OCI-M2 (cell line): Measurements from ENCODE around the gene UHRF2.
"Not testable (repeated sequence)": the region's sequence is repeated elsewhere in the genome, so short reads cannot be mapped to it uniquely, and the experiment has no call there.

Source experiments
- DNase-seq: peaks from one replicate; lab custom pipeline; 2025; ENCODE audit not compliant: unreplicated experiment; lab: John Stamatoyannopoulos, UW

UHRF2 gene

DNA sequence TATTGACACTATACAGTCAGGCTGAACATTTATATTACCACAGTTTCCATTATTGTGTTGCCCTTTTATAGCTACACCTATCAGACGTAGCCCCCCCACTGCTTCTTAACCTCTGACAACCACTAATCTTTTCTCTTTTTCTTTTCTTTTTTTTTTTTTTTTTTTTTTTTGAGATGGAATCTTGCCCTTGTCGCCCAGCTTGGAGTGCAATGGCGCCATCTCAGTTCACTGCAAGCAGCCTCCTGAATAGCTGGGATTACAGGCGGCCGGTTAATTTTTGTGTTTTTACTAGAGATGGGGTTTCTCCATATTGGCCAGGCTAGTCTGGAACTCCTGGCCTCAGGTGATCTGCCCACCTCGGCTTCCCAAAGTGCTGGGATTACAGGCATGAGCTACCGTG, 75.4 kb downstream of the UHRF2 start:
- DNase-seq, result no peak

DNA sequence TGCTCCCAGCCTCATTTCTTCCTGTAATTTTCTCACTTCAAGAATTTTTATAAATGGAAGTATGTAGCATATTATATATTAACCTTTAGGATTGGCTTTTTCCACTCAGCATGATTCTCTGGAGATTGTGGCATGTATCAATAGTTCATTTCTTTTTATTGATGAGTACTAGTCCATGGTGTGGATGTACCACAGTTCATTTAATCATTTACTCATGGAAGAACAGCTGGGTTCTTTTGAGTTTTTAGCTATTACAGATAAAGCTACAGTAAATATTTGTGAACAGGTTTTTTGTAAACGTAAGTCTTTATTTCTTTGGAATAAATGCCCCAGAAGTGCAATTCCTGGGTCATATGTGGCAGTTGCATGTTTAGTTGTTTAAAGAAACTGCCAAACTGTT, 76.1 kb downstream of the UHRF2 start:
- no peak for DNase-seq

- no peak for DNase-seq
These were observed 77.9 kb downstream of the UHRF2 start for GRCh38 chr9:6490863-6491262.

GRCh38 chr9:6495466-6495865, 82.5 kb downstream of the UHRF2 start:
- DNase-seq, result no peak

DNA sequence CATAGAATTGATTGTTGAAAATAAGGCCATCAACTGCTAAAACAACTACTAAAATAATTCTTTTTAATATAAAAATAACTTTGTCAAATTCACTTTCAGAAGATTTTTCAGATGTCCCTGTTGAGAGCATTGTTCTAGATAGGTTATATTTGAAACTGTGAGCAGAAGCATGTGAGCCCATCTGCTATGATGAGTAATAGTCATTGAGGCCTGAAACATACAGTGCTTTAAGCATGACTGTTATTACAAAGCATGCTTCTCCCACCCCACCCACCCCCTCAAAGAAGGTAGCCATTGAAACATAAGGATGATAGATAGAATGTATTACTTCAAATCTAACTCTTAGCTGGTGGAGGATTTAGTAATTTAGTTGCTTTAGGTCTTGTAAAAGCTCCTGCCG, 86.0 kb downstream of the UHRF2 start:
- DNase-seq, result no peak

DNA sequence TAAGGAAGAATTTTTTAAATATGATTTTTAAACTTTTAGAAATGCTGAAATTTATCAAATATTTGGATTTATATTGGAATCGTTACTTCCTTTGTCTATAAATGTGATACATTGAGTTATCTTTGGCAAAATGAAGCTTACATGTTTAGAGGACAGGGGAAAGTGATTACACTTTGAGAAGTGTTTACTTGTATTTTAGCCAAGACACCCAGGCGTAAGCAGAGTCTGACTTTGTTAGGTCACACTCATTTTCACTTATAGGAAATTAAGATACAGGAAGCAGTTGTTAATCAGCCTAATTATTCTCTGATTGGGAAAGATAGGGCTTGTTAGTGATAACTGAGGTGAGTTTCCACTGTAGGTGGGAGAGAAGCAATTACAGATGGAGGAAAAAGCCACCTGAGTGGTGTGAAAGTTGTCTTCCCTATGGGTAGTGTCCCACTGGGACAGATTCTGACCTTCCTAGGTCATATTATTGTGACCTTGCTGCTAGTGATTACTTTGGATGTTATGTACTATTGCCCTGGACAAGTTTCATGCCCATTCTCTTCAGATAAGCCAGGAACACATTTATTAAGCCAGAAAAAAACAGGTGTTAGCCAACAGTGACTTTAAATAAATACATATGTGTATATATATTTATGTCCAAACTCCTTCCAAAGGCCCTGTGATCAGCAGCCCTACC, 88.7 kb downstream of the UHRF2 start:
- DNase-seq, result no peak

DNA sequence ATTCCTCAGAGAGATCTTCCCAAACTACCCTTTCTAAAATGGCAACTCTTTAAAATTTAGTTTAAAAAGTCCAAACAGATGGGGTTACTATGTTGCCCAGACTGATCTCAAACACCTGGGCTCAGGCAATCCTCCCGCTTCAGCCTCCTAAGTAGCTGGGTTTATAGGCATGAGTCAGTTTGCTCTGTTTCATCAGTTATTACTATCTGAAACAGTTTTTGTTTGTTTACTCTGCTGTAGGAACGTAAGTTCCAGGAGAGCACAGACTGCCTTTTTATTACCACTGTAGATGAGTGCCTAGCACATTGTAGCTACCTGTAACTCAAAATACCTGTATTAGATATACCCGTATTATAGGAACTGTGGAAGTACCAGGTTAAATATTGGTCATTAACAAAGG, 89.4 kb downstream of the UHRF2 start:
- no peak for DNase-seq

- DNase-seq, result no peak
These were observed 93.6 kb downstream of the UHRF2 start for GRCh38 chr9:6506571-6506970.

- DNase-seq, result no peak
These were observed 99.2 kb downstream of the UHRF2 start for GRCh38 chr9:6512085-6512657.

- no peak for DNase-seq
These were observed 109.3 kb downstream of the UHRF2 start for GRCh38 chr9:6522263-6522662.

- no peak for DNase-seq
These were observed 112.5 kb downstream of the UHRF2 start for GRCh38 chr9:6525326-6526045.

GRCh38 chr9:6535594-6535993, 122.6 kb downstream of the UHRF2 start:
- no peak for DNase-seq

GRCh38 chr9:6538666-6539071, 125.7 kb downstream of the UHRF2 start:
- DNase-seq, result no peak

DNA sequence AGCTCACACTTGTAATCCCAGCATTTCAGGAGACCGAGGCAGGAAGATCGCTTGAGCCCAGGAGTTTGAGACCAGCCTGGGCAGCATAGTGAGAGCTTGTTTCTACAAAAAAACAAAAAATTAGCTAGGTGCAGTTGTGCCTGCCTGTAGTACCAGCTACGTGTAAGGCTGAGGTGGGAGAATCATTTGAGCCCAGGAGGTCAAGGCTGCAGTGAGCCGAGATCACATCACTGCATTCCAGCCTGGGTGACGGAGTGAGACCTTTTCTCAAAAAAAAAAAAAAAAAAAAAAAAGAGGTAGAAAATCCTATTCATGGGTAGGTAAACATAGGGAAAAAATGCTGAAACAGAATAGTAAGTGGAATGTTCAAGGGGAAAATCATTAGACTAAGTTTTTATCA, 129.6 kb downstream of the UHRF2 start:
- DNase-seq, result not testable (repeated sequence)

- no peak for DNase-seq
These were observed 130.2 kb downstream of the UHRF2 start for GRCh38 chr9:6543204-6543603.

DNA sequence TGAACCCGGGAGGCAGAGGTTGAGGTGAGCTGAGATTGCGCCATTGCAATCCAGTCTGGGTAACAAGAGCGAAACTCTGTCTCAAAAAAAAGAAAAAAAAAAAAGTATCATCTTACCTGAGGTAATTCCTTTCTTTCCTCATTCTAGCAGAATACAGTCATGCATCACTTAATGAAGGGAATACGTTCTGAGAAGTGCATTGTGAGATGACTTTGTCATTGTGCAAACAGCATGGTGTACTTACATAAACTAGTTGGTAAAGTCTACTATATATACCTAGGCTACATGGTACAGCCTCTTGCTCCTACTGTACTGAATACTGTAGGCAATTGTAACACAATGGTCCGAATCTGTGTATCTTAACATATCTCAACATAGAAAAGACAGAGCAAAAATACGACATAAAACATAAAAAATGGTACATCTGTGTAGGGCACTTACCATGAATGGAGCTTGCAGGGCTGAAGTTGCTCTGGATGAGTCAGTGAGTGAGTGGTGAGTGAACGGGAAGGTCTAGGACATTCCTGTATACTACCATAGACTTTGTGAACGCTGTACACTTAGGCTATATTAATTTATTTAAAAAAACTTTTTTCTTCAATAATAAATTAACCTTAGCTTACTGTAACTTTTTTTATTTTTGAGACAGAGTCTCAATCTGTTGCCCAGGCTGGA, 132.2 kb downstream of the UHRF2 start:
- DNase-seq, result no peak

DNA sequence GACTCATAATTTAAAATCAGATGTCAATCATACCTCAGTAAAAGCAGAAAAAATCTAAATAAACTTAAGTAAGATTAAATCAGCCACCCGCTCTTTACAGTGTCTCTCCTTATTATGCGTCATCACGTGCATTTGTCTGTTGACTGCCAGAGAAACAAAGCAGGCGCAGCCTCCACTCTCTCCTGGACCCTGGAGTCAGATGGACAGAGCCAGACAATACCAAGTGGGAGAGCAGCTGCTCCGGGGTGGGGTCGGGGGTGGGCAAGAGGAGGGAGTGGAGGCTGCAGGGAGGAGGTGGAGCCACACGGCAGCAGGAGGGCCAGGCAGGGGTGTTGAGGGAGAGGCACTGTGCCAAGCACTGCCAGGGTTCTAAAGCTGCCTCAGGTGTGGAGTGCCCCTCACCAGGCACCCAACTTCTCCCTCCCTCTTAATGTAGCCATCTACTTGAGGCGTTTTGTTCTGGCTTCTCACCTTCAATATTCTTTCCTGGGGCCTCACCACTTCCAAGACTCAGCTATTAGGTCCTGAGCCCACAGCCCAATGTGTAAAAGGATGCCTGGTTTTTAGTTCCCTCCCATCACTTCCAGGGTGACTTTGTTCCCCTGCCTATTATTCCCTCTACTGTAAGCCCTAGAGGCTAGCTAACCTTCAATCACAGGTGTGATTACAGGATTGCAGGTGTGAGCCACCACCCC, 136.3 kb downstream of the UHRF2 start:
- DNase-seq, result no peak

DNA sequence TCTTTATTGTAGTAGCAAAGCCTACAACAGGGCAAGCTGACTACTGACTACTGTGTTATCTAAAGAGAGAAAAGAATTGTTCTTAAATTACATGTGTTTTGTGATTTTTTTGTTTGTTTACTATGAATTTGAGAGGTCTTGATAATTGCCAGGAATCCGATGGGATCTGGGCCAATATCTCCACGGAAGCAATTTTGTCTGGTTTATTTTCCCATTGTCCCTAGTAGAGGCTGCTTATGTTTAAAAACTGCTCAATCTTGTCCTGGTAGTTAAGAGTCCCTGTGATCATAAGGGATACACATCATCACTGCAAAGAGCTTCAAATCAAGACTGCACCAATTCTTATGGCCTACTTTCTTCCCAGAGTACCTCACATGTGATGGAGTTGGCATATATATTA, 138.1 kb downstream of the UHRF2 start:
- no peak for DNase-seq

GRCh38 chr9:6552033-6552432, 139.0 kb downstream of the UHRF2 start:
- DNase-seq, result no peak

DNA sequence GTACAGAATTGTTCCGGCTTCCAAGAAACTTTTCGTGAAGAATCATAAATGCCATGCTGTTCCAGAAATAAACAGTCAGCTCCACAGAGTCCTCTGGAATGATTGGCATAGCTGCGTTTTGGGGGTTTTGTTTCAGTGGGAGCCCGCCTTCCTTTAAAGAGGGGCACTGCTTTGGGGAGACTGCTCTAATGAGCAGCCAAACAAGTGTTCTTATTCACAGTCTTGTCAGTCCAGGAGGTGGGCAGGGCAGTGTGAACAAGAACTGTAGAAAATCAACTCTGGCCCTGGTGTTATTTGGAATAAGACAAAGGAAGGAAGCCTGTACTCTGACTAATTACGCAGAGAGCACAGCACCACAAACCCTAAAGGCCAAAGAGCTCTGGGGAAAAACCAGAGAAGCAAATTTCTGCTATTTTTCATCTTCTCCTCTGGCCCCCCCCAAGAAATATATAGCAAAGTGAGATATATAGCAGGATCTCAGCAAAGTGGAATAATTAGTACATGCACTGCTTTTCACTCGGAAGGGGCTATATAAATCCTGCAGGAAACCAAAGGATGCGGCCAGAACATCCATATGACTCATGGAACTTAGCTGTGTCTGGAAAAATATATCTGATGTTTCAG, 139.6 kb downstream of the UHRF2 start:
- DNase-seq, result no peak

- DNase-seq, result no peak
These were observed 140.9 kb downstream of the UHRF2 start for GRCh38 chr9:6553866-6554265.
